IMR-90 (cell line): ENCODE data around the gene RAC3. TPM values are rescaled to one million over a fixed set of nuclear protein-coding genes. Genes with fewer than 3 reads are reported as not detected.

Experiments used
- ATAC-seq: fragments of 200-7000 bp; cut with Tn5 transposase; 2 replicates; pipeline ENCODE4 v1.9.1; 2020; ENCODE audit warnings: low read depth, mild to moderate bottlenecking, moderate library complexity
- BruUV-seq: library from RNA; stranded (reverse); fragments of 400-500 nt; replicated peaks from 2 replicates; lab custom pipeline; 2021; lab: Mats Ljungman, UMichigan
- CTCF ChIA-PET: fragments of 300-600 bp; formaldehyde crosslinking; extraction: SDS; loops from one replicate; lab custom pipeline; 2021; ENCODE audit warnings: antibody characterized with exemption; lab: Yijun Ruan, JAX
- POLR2A ChIA-PET: fragments of 300-600 bp; sonication (Branson Sonifier 250); formaldehyde crosslinking; loops from one replicate; lab custom pipeline; 2022; ENCODE audit warnings: antibody characterized with exemption; ENCODE audit not compliant: unreplicated experiment; lab: Charles Lee
- DNase-seq: peaks from one replicate; pipeline ENCODE4 v3.0.0; 2013
- H2AFZ ChIP-seq: replicated peaks from 2 replicates; pipeline ENCODE3; 2013; ENCODE audit warnings: low read length, mild to moderate bottlenecking; ENCODE audit not compliant: poor library complexity
- H2AK5ac ChIP-seq: 2 replicates; pipeline ENCODE4 v1.6.1; 2013; ENCODE audit warnings: low read depth, low read length, inconsistent platforms
- H2AK9ac ChIP-seq: replicated peaks from 2 replicates; pipeline ENCODE3; 2013; ENCODE audit warnings: mild to moderate bottlenecking, low read depth, low read length, moderate library complexity; ENCODE audit not compliant: poor library complexity
- H2BK120ac ChIP-seq: 2 replicates; pipeline ENCODE4 v1.6.1; 2013; ENCODE audit warnings: low read depth, low read length, inconsistent platforms
- H2BK15ac ChIP-seq: 3 replicates; pipeline ENCODE4 v1.6.1; 2013; ENCODE audit warnings: low read depth, low read length, inconsistent platforms
- H2BK20ac ChIP-seq: 2 replicates; pipeline ENCODE4 v1.6.1; 2013; ENCODE audit warnings: low read depth, mild to moderate bottlenecking, inconsistent platforms, low read length, moderate library complexity
- H2BK5ac ChIP-seq: 2 replicates; pipeline ENCODE4 v1.6.1; 2013; ENCODE audit warnings: mild to moderate bottlenecking, low read depth, low read length, inconsistent platforms; ENCODE audit not compliant: poor library complexity, severe bottlenecking
- H3K14ac ChIP-seq: replicated peaks from 2 replicates; pipeline ENCODE4 v1.6.1; 2013; ENCODE audit warnings: low read depth, low read length, inconsistent platforms
- H3K18ac ChIP-seq: 2 replicates; pipeline ENCODE4 v1.6.1; 2013; ENCODE audit warnings: low read depth, low read length, control low read depth
- H3K23ac ChIP-seq: 2 replicates; pipeline ENCODE4 v1.6.1; 2013; ENCODE audit warnings: low read depth, low read length, inconsistent platforms
- H3K27ac ChIP-seq: 2 replicates; pipeline ENCODE4 v1.5.1; 2013; ENCODE audit warnings: mild to moderate bottlenecking, control low read depth, low read length; ENCODE audit not compliant: insufficient read depth
- H3K27me3 ChIP-seq: 2 replicates; pipeline ENCODE4 v1.6.1; 2013; ENCODE audit warnings: low read length; ENCODE audit not compliant: control insufficient read depth, insufficient read depth
- H3K36me3 ChIP-seq: 2 replicates; pipeline ENCODE4 v1.6.1; 2013; ENCODE audit warnings: low read length, mixed read lengths; ENCODE audit not compliant: control insufficient read depth, insufficient read depth
- H3K4ac ChIP-seq: 2 replicates; pipeline ENCODE4 v1.6.1; 2013; ENCODE audit warnings: low read depth, low read length, inconsistent platforms
- H3K4me1 ChIP-seq: 2 replicates; pipeline ENCODE4 v1.6.1; 2013; ENCODE audit warnings: low read length, mixed read lengths; ENCODE audit not compliant: control insufficient read depth, insufficient read depth
- H3K4me2 ChIP-seq: 2 replicates; pipeline ENCODE4 v1.6.1; 2013; ENCODE audit warnings: low read depth, mild to moderate bottlenecking, control low read depth, low read length, moderate library complexity
- H3K4me3 ChIP-seq: 2 replicates; pipeline ENCODE4 v1.5.1; 2013; ENCODE audit warnings: low read depth, mild to moderate bottlenecking, control low read depth, low read length, moderate library complexity; ENCODE audit not compliant: insufficient read depth
- H3K56ac ChIP-seq: 2 replicates; pipeline ENCODE4 v1.6.1; 2013; ENCODE audit warnings: low read length, inconsistent platforms; ENCODE audit not compliant: insufficient read depth; ENCODE audit errors: extremely low read depth
- H3K79me1 ChIP-seq, 2 experiments: 2 replicates each; pipeline ENCODE4 v1.6.1; 2013; ENCODE audit warnings: low read length in 2 of 2, inconsistent platforms in 1 of 2, low read depth in 1 of 2
- H3K9ac ChIP-seq: 2 replicates; pipeline ENCODE4 v1.6.1; 2013; ENCODE audit warnings: low read depth, low read length, control low read depth
- H3K9me1 ChIP-seq: 2 replicates; pipeline ENCODE4 v1.6.1; 2013; ENCODE audit warnings: low read length, inconsistent platforms; ENCODE audit not compliant: insufficient read depth
- H3K9me3 ChIP-seq: 2 replicates; pipeline ENCODE4 v1.6.1; 2013; ENCODE audit warnings: low read length; ENCODE audit not compliant: control insufficient read depth, insufficient read depth
- H4K20me1 ChIP-seq: 2 replicates; pipeline ENCODE4 v1.6.1; 2013; ENCODE audit warnings: low read length, inconsistent platforms; ENCODE audit not compliant: insufficient read depth
- H4K5ac ChIP-seq: 2 replicates; pipeline ENCODE4 v1.6.1; 2013; ENCODE audit warnings: mild to moderate bottlenecking, low read depth, low read length, control low read depth
- H4K8ac ChIP-seq, 2 experiments: 2 replicates each; pipeline ENCODE4 v1.6.1; 2013; ENCODE audit warnings: low read depth in 2 of 2, low read length in 2 of 2, control low read depth in 1 of 2, inconsistent platforms in 1 of 2
- H4K91ac ChIP-seq: 2 replicates; pipeline ENCODE4 v1.6.1; 2013; ENCODE audit warnings: low read depth, low read length, inconsistent platforms; ENCODE audit not compliant: insufficient read depth
- BHLHE40 ChIP-seq: fragments of 150-350 bp; IDR thresholded peaks from 2 replicates; pipeline ENCODE4 v1.6.1; 2016; ENCODE audit warnings: mild to moderate bottlenecking, low read depth, low read length
- CEBPB ChIP-seq: IDR thresholded peaks from 2 replicates; pipeline ENCODE4 v1.6.1; 2012; ENCODE audit warnings: low read depth, low read length, improper control_type of control experiment
- CHD1 ChIP-seq: IDR thresholded peaks from 2 replicates; pipeline ENCODE4 v1.6.1; 2012; ENCODE audit warnings: low read depth, low read length, improper control_type of control experiment
- ELK1 ChIP-seq: fragments of 150-350 bp; IDR thresholded peaks from 2 replicates; pipeline ENCODE4 v1.6.1; 2016; ENCODE audit warnings: low read depth, mild to moderate bottlenecking, low read length, moderate library complexity, borderline replicate concordance
- FOS ChIP-seq: fragments of 150-350 bp; IDR thresholded peaks from 2 replicates; pipeline ENCODE4 v1.6.1; 2016; ENCODE audit warnings: low read depth, low read length
- MAFK ChIP-seq: IDR thresholded peaks from 2 replicates; pipeline ENCODE4 v1.6.1; 2012; ENCODE audit warnings: low read depth, low read length, improper control_type of control experiment
- MAZ ChIP-seq: IDR thresholded peaks from 2 replicates; pipeline ENCODE4 v1.6.1; 2012; ENCODE audit warnings: low read depth, mild to moderate bottlenecking, low read length, improper control_type of control experiment, moderate library complexity, borderline replicate concordance
- MXI1 ChIP-seq: IDR thresholded peaks from 2 replicates; pipeline ENCODE4 v1.6.1; 2012; ENCODE audit warnings: low read depth, mild to moderate bottlenecking, low read length, moderate library complexity, borderline replicate concordance
- NFE2L2 ChIP-seq: fragments of 150-350 bp; IDR thresholded peaks from 2 replicates; pipeline ENCODE4 v1.6.1; 2016; ENCODE audit warnings: low read depth, mild to moderate bottlenecking, low read length
- POLR2A ChIP-seq: IDR thresholded peaks from 2 replicates; pipeline ENCODE4 v1.6.1; 2012; ENCODE audit warnings: mild to moderate bottlenecking, low read depth, low read length
- RAD21 ChIP-seq: IDR thresholded peaks from 2 replicates; pipeline ENCODE4 v1.6.1; 2012; ENCODE audit warnings: low read length, improper control_type of control experiment
- RCOR1 ChIP-seq: IDR thresholded peaks from 2 replicates; pipeline ENCODE4 v1.6.1; 2012; ENCODE audit warnings: mild to moderate bottlenecking, low read length, improper control_type of control experiment; ENCODE audit not compliant: insufficient replicate concordance
- RFX5 ChIP-seq: IDR thresholded peaks from 2 replicates; pipeline ENCODE4 v1.8.0; 2012; ENCODE audit warnings: low read depth, mild to moderate bottlenecking, low read length, moderate library complexity
- SMC3 ChIP-seq: fragments of 150-350 bp; IDR thresholded peaks from 2 replicates; pipeline ENCODE4 v1.6.1; 2016; ENCODE audit warnings: low read depth, mild to moderate bottlenecking, antibody characterized with exemption, low read length, moderate library complexity
- USF2 ChIP-seq: fragments of 150-350 bp; IDR thresholded peaks from 2 replicates; pipeline ENCODE4 v1.6.1; 2017; ENCODE audit warnings: mild to moderate bottlenecking, antibody characterized with exemption, low read length, low read depth
- WGBS, 2 experiments: methylation state at CpG; one replicate each; pipeline versions ENCODE4 v1.1.5 to v1.1.7; 2013; ENCODE audit warnings: missing lambda C conversion rate in 2 of 2; ENCODE audit not compliant: insufficient read length in 1 of 2; ENCODE audit errors: extremely low coverage in 2 of 2; 5-methylcytosine and 5-hydroxymethylcytosine counted together
- dilution Hi-C: fragments of 300-500 bp; cut with HindIII; formaldehyde crosslinking; loops from one replicate; pipeline ENCODE4 v1.14.3; 2018; ENCODE audit warnings: low sequenced_read_pairs; ENCODE audit not compliant: unreplicated experiment
- in situ Hi-C: fragments of 300-500 bp; cut with MboI; formaldehyde crosslinking; loops from 3 replicates; pipeline ENCODE4 v1.14.3; 2019; ENCODE audit warnings: low sequenced_read_pairs, inconsistent platforms, mixed read lengths
- intact Hi-C: fragments of 100-400 bp; cut with micrococcal nuclease; formaldehyde crosslinking; loops from 2 replicates; pipeline ENCODE4 v1.10.0; 2022
- polyA plus RNA-seq, 3 experiments: library from polyadenylated mRNA; depleted of rRNA; stranded (reverse); fragments of >200 nt; gene quantifications; 2 replicates each; pipeline ENCODE4 v1.2.3, GENCODE V29; 2012; ENCODE audit warnings: low replicate concordance in 1 of 3
- total RNA-seq: library from RNA; depleted of rRNA; stranded (reverse); fragments of >200 nt; gene quantifications from 2 replicates; pipeline ENCODE4 v1.2.3, GENCODE V29; 2012
- TF ChIP-seq, protein P1 (sequence below): conservative IDR thresholded peaks from 2 replicates; pipeline ENCODE4 v1.5.1; 2012; ENCODE audit warnings: mild to moderate bottlenecking, low read depth, low read length, improper control_type of control experiment

The RAC3 gene
- total and polyA plus RNA-seq, 2 of the 4 experiments (the other 2 are of a cell fraction): 5.7 to 23.4 TPM

GRCh38 chr17:82035488-82035887 is 4.0 kb downstream of the RAC3 start:
- no peak overlapping the region for H3K18ac ChIP-seq
- H3K56ac ChIP-seq: no peak overlapping the region
- ChIA-PET CTCF (no interaction called here), POLR2A (no interaction called here)
- H3K14ac ChIP-seq: no peak overlapping the region
- in situ Hi-C loops: no loop called here
- dilution Hi-C loops: no loop called here
- intact Hi-C loops: loop anchor here (10.0 kb wide), 1 partner anchor 289 kb away; no protein-coding TSS in a partner anchor
- no peak for ATAC-seq
- H2BK20ac ChIP-seq: no peak overlapping the region
- no peaks in the 10 kb centered on the region for H3K36me3 ChIP-seq
- no peak overlapping the region for H4K5ac ChIP-seq
- H2AFZ ChIP-seq: peak overlapping the region; percentile 3
- no peak overlapping the region for H3K9ac ChIP-seq
- 0 out of 2 replicates have a peak, but pooled peaks cover 7% of the 10 kb centered on the region for H3K9me1 ChIP-seq
- whole genome bisulfite sequencing, 2 experiments: 64% methylated on average over 2 of the region's 8 CpGs; no CpG with 5 or more reads in 1 of the 2 experiments
- H4K91ac ChIP-seq: no peak overlapping the region
- no peak overlapping the region for H2AK5ac ChIP-seq
- H3K27me3 ChIP-seq: no peaks in the 10 kb centered on the region
- H3K9me3 ChIP-seq: no peaks in the 10 kb centered on the region
- H2BK15ac ChIP-seq: no peak overlapping the region
- BruUV-seq: no TSS peak
- H3K79me1 ChIP-seq: peaks cover 7 to 12% of the 10 kb centered on the region in 2 experiments
- H2BK5ac ChIP-seq: no peak overlapping the region
- no peak overlapping the region for H4K8ac ChIP-seq
- peak overlapping the region; percentile 5 for H2AK9ac ChIP-seq
- no peak for TF ChIP-seq USF2
- no peak for TF ChIP-seq NFE2L2
- TF ChIP-seq RFX5: no peak
- TF ChIP-seq MAFK: no peak
- TF ChIP-seq POLR2A: no peak
- TF ChIP-seq BHLHE40: no peak
- TF ChIP-seq CEBPB: no peak
- TF ChIP-seq ELK1: no peak
- TF ChIP-seq SMC3: no peak
- TF ChIP-seq, protein P1, sequence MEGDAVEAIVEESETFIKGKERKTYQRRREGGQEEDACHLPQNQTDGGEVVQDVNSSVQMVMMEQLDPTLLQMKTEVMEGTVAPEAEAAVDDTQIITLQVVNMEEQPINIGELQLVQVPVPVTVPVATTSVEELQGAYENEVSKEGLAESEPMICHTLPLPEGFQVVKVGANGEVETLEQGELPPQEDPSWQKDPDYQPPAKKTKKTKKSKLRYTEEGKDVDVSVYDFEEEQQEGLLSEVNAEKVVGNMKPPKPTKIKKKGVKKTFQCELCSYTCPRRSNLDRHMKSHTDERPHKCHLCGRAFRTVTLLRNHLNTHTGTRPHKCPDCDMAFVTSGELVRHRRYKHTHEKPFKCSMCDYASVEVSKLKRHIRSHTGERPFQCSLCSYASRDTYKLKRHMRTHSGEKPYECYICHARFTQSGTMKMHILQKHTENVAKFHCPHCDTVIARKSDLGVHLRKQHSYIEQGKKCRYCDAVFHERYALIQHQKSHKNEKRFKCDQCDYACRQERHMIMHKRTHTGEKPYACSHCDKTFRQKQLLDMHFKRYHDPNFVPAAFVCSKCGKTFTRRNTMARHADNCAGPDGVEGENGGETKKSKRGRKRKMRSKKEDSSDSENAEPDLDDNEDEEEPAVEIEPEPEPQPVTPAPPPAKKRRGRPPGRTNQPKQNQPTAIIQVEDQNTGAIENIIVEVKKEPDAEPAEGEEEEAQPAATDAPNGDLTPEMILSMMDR: no peak
- no peak for TF ChIP-seq RAD21
- no peak for TF ChIP-seq CHD1
- no peak for TF ChIP-seq MAZ
- TF ChIP-seq FOS: no peak
- TF ChIP-seq MXI1: no peak
- TF ChIP-seq RCOR1: no peak
- H3K4me2 ChIP-seq: no peak overlapping the region
- no peak overlapping the region for H3K4ac ChIP-seq
- peaks cover 5% of the 10 kb centered on the region for H4K20me1 ChIP-seq
- H2BK120ac ChIP-seq: no peak overlapping the region
- H3K4me1 ChIP-seq: peaks cover 11% of the 10 kb centered on the region
- H3K4me3 ChIP-seq: no peak overlapping the region
- no peak overlapping the region for H3K27ac ChIP-seq
- H3K23ac ChIP-seq: no peak overlapping the region
- DNase-seq: no peak
